GM21717 (cell line): ENCODE measurements around the gene TTC21B.
"Not testable (repeated sequence)": the region's sequence is repeated elsewhere in the genome, so short reads cannot be mapped to it uniquely, and the experiment has no call there.

Experiments
- ATAC-seq: cut with Tn5 transposase; IDR thresholded peaks from one replicate; pipeline ENCODE4 v1.9.1; 2021; ENCODE audit warnings: mild to moderate bottlenecking, moderate library complexity; ENCODE audit not compliant: unreplicated experiment

TTC21B gene

GRCh38 chr2:165953655-165954606 is at the start of gene TTC21B:
Gene TTC21B (minus strand): TSS chr2:165953776. CDS start chr2:165953705, 71 bp downstream.
- ATAC-seq, result peak; percentile 99

GRCh38 chr2:166000401-166000800 is 46.8 kb upstream of the TTC21B start:
- no peak for ATAC-seq

- ATAC-seq, result no peak
Measured at GRCh38 chr2:165990846-165991245, 37.3 kb upstream of the TTC21B start.

- ATAC-seq, result no peak
Measured at GRCh38 chr2:165989851-165990250, 36.3 kb upstream of the TTC21B start.

GRCh38 chr2:165985120-165985519 is 31.5 kb upstream of the TTC21B start:
- no peak for ATAC-seq

- ATAC-seq, result not testable (repeated sequence)
Measured at GRCh38 chr2:165972161-165972560, 18.6 kb upstream of the TTC21B start.

- ATAC-seq, result no peak
Measured at GRCh38 chr2:165970663-165971062, 17.1 kb upstream of the TTC21B start.

- no peak for ATAC-seq
Measured at GRCh38 chr2:165969227-165969626, 15.7 kb upstream of the TTC21B start.

GRCh38 chr2:165967746-165968145 is 14.2 kb upstream of the TTC21B start:
- ATAC-seq, result no peak

- no peak for ATAC-seq
Measured at GRCh38 chr2:165961818-165962217, 8.2 kb upstream of the TTC21B start.

GRCh38 chr2:165959371-165959770 is 5.8 kb upstream of the TTC21B start:
- ATAC-seq, result no peak

- ATAC-seq, result no peak
Measured at GRCh38 chr2:165958313-165958960, 4.9 kb upstream of the TTC21B start.

- no peak for ATAC-seq
Measured at GRCh38 chr2:165957030-165957675, 3.6 kb upstream of the TTC21B start.

GRCh38 chr2:165953306-165953654 is 296 bp downstream of the TTC21B start:
- peak; percentile 52 for ATAC-seq

GRCh38 chr2:165952741-165953211 is 800 bp downstream of the TTC21B start:
- ATAC-seq, result no peak

- no peak for ATAC-seq
Measured at GRCh38 chr2:165952085-165952484, 1.5 kb downstream of the TTC21B start.

- ATAC-seq, result no peak
Measured at GRCh38 chr2:165950438-165950837, 3.1 kb downstream of the TTC21B start.

- no peak for ATAC-seq
Measured at GRCh38 chr2:165941827-165942226, 11.7 kb downstream of the TTC21B start.

- no peak for ATAC-seq
Measured at GRCh38 chr2:165938237-165938636, 15.3 kb downstream of the TTC21B start.

GRCh38 chr2:165933211-165933910 is 20.2 kb downstream of the TTC21B start:
- ATAC-seq, result no peak

GRCh38 chr2:165927774-165928173 is 25.8 kb downstream of the TTC21B start:
- ATAC-seq, result no peak
